Panc1 (cell line): ENCODE measurements around the gene DPEP2.

Source experiments
- CTCF ChIP-seq: fragments of 450-650 bp; IDR thresholded peaks from 2 replicates; pipeline ENCODE4 v1.5.1; 2017; ENCODE audit warnings: mild to moderate bottlenecking
- POLR2AphosphoS5 ChIP-seq: IDR thresholded peaks from 2 replicates; pipeline ENCODE4 v1.6.1; 2012; ENCODE audit warnings: mild to moderate bottlenecking, low read depth, low read length, moderate library complexity
- REST ChIP-seq, 2 experiments: IDR thresholded peaks; 2 replicates each; pipeline ENCODE4 v1.6.1; 2011 to 2012; ENCODE audit warnings: low read depth in 2 of 2, control low read depth in 1 of 2, low read length in 1 of 2, mild to moderate bottlenecking in 1 of 2, moderate library complexity in 1 of 2; ENCODE audit not compliant: insufficient read depth in 1 of 2
- SIN3A ChIP-seq: IDR thresholded peaks from 2 replicates; pipeline ENCODE4 v1.6.1; 2012; ENCODE audit warnings: low read depth, mild to moderate bottlenecking, low read length, moderate library complexity, borderline replicate concordance; ENCODE audit not compliant: insufficient read depth
- TCF7L2 ChIP-seq: IDR thresholded peaks from 2 replicates; pipeline ENCODE4 v1.6.1; 2011; ENCODE audit warnings: mild to moderate bottlenecking, low read depth, low read length, inconsistent platforms

- TF ChIP-seq TCF7L2 (no peak), CTCF (no peak), SIN3A (no peak), POLR2AphosphoS5 (no peak), REST (IDR thresholded peaks at IDR 0.05; ENCODE audit: insufficient read depth in 1 of 2, low read depth in 2 of 2, low read length in 1 of 2) (no peak)
Observed at GRCh38 chr16:67940446-67941089, 58.7 kb downstream of the DPEP2 start.
